OCI-LY1 (cell line): ENCODE data around the gene TMEM178B.

Source experiments
- EZH2 ChIP-seq: fragments of 200-600 bp; sonication (generic), shearing (Covaris generic); IDR thresholded peaks from 2 replicates; pipeline ENCODE4 v1.8.0; 2017; ENCODE audit warnings: borderline replicate concordance, mixed run types, mild to moderate bottlenecking, antibody characterized with exemption, low read length, moderate library complexity, mixed read lengths
- TF ChIP-seq, protein P1 (sequence below): fragments of 200-600 bp; sonication (generic), shearing (Covaris generic); IDR thresholded peaks from 2 replicates; pipeline ENCODE4 v1.5.1; 2017; ENCODE audit warnings: mild to moderate bottlenecking, antibody characterized with exemption, low read length, moderate library complexity, mixed read lengths

- TF ChIP-seq, protein P1, sequence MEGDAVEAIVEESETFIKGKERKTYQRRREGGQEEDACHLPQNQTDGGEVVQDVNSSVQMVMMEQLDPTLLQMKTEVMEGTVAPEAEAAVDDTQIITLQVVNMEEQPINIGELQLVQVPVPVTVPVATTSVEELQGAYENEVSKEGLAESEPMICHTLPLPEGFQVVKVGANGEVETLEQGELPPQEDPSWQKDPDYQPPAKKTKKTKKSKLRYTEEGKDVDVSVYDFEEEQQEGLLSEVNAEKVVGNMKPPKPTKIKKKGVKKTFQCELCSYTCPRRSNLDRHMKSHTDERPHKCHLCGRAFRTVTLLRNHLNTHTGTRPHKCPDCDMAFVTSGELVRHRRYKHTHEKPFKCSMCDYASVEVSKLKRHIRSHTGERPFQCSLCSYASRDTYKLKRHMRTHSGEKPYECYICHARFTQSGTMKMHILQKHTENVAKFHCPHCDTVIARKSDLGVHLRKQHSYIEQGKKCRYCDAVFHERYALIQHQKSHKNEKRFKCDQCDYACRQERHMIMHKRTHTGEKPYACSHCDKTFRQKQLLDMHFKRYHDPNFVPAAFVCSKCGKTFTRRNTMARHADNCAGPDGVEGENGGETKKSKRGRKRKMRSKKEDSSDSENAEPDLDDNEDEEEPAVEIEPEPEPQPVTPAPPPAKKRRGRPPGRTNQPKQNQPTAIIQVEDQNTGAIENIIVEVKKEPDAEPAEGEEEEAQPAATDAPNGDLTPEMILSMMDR: no peak
- no peak for TF ChIP-seq EZH2
Observed at GRCh38 chr7:141024668-141025067, 49.2 kb upstream of the TMEM178B start.
